PFSK-1 (cell line): ENCODE data around the gene ZNF407.

Experiments used
- FOXP2 ChIP-seq: optimal IDR thresholded peaks from 2 replicates; pipeline ENCODE3; 2011; ENCODE audit warnings: borderline replicate concordance, control low read depth, inconsistent platforms; ENCODE audit not compliant: insufficient read depth; ENCODE audit errors: extremely low read length, extremely low read depth
- POLR2AphosphoS5 ChIP-seq: IDR thresholded peaks from 2 replicates; pipeline ENCODE4 v1.6.1; 2012; ENCODE audit warnings: low read depth, mild to moderate bottlenecking, control low read depth, low read length, moderate library complexity
- SIN3A ChIP-seq: IDR thresholded peaks from 2 replicates; pipeline ENCODE4 v1.6.1; 2012; ENCODE audit warnings: mild to moderate bottlenecking, low read length, moderate library complexity, borderline replicate concordance; ENCODE audit not compliant: insufficient read depth
- TAF1 ChIP-seq: IDR thresholded peaks from 2 replicates; pipeline ENCODE4 v1.6.1; 2012; ENCODE audit warnings: low read length, control low read depth, borderline replicate concordance; ENCODE audit not compliant: insufficient read depth
- TF ChIP-seq, protein P1 (sequence below), 2 experiments: IDR thresholded peaks; 2 replicates each; pipeline versions ENCODE4 v1.6.1 to v1.8.0; 2011 to 2012; ENCODE audit warnings: low read depth in 2 of 2, low read length in 2 of 2, control low read depth in 1 of 2, inconsistent platforms in 1 of 2, mild to moderate bottlenecking in 1 of 2, moderate library complexity in 1 of 2; ENCODE audit not compliant: insufficient read depth in 1 of 2

- no peak for TF ChIP-seq POLR2AphosphoS5
- TF ChIP-seq, protein P1, sequence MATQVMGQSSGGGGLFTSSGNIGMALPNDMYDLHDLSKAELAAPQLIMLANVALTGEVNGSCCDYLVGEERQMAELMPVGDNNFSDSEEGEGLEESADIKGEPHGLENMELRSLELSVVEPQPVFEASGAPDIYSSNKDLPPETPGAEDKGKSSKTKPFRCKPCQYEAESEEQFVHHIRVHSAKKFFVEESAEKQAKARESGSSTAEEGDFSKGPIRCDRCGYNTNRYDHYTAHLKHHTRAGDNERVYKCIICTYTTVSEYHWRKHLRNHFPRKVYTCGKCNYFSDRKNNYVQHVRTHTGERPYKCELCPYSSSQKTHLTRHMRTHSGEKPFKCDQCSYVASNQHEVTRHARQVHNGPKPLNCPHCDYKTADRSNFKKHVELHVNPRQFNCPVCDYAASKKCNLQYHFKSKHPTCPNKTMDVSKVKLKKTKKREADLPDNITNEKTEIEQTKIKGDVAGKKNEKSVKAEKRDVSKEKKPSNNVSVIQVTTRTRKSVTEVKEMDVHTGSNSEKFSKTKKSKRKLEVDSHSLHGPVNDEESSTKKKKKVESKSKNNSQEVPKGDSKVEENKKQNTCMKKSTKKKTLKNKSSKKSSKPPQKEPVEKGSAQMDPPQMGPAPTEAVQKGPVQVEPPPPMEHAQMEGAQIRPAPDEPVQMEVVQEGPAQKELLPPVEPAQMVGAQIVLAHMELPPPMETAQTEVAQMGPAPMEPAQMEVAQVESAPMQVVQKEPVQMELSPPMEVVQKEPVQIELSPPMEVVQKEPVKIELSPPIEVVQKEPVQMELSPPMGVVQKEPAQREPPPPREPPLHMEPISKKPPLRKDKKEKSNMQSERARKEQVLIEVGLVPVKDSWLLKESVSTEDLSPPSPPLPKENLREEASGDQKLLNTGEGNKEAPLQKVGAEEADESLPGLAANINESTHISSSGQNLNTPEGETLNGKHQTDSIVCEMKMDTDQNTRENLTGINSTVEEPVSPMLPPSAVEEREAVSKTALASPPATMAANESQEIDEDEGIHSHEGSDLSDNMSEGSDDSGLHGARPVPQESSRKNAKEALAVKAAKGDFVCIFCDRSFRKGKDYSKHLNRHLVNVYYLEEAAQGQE (IDR thresholded peaks at IDR 0.05; ENCODE audit: insufficient read depth in 1 of 2, low read depth in 2 of 2, low read length in 2 of 2), result no peak
- TF ChIP-seq TAF1, result no peak
- no peak for TF ChIP-seq SIN3A
- no peak for TF ChIP-seq FOXP2
Observed at GRCh38 chr18:75060185-75060584, 462.5 kb downstream of the ZNF407 start.
